NCI-H1092 treated with DMSO at 0.1 percent for 48 hours (cell line): ENCODE data around the gene SNX7.

ENCODE experiments used
- DNase-seq: peaks from one replicate; lab custom pipeline; 2025; lab: John Stamatoyannopoulos, UW

SNX7 gene

GRCh38 chr1:98698625-98699024, 37.1 kb downstream of the SNX7 start:
- DNase-seq, result no peak

GRCh38 chr1:98700228-98700627, 38.7 kb downstream of the SNX7 start:
- DNase-seq, result no peak

- DNase-seq, result no peak
Measured at GRCh38 chr1:98702976-98703375, 41.5 kb downstream of the SNX7 start.

DNA sequence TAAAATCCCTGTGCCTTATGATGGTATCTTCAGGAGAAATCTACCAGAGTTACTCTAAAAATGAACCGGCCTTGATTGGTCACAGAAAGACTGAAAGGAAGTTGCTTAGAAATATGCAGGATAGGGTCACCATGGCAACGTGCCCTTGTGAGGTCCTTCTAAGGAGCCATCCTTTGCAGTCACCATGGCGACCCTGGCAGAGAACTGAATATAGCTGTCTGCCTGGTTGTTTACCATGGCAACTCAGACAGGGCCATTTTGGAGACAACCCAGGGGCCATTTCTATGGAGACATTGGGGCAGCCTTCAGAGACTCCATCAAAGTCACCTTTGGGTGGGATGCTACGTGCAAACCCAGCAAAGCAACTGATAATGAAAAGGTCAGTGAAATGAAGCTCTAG, 43.0 kb downstream of the SNX7 start:
- DNase-seq, result no peak

DNA sequence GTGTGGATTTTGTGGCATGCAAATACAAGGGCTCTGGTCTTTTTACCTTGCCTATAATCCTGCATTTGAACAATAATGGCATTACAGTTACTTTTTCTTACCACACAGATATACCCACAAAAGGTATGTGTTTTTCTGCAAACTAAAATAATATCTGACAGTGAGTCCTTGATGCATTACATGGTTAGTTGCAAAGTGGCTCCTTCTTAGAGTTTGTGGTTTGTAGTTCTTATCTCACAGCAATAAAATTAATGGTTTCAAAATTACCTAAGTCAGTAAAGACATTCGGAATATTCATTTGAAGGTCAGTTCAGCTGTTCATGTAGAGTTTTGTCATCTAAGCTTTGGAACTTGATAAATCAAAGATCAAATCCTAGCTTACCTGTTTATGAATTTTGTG, 43.5 kb downstream of the SNX7 start:
- DNase-seq, result no peak

GRCh38 chr1:98705591-98705990, 44.1 kb downstream of the SNX7 start:
- no peak for DNase-seq

GRCh38 chr1:98706173-98706843, 44.8 kb downstream of the SNX7 start:
- DNase-seq, result no peak

DNA sequence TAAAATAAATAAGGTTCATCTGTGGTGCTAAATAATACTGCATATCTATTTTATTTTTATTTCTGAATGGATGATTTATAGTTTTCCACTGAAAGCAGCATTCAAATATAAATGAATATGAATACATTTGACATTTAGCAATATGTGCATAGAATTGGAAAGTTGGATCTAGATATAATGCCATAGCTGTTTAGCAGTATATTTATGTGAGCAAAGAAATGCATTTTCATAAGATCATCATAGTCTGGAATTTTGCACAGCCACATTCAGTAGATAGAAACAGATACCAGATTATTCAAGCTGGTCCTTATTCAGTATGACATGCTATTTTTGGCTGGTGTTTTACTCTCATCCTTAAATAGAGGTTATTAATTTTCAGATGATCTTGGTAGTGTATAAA, 46.0 kb downstream of the SNX7 start:
- no peak for DNase-seq

GRCh38 chr1:98709906-98710305, 48.4 kb downstream of the SNX7 start:
- no peak for DNase-seq

GRCh38 chr1:98723574-98723973, 62.1 kb downstream of the SNX7 start:
- no peak for DNase-seq

GRCh38 chr1:98732985-98733781, 71.7 kb downstream of the SNX7 start:
- DNase-seq, result no peak

GRCh38 chr1:98733782-98734112, 72.2 kb downstream of the SNX7 start:
- no peak for DNase-seq

DNA sequence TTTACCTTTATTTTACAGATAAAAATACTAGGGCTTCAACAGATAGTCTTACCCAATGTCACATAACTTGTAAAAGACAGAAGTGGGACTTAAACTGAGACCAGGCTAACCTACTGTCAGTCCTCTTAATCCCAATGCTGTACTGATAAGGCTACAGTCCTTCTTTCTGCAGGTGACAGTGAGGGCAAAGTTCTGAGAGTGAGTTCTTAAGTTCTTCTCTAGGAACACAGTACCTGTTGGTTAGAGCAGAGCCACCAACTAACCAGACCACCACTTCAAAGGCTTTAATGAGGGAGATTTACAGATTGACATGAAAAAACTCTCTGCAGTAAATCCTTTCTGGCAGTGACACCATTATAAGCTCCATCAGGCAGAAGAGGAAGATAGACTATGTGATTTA, 74.2 kb downstream of the SNX7 start:
- DNase-seq, result no peak

- DNase-seq, result no peak
Measured at GRCh38 chr1:98737835-98738234, 76.3 kb downstream of the SNX7 start.

- no peak for DNase-seq
Measured at GRCh38 chr1:98739762-98740161, 78.2 kb downstream of the SNX7 start.

DNA sequence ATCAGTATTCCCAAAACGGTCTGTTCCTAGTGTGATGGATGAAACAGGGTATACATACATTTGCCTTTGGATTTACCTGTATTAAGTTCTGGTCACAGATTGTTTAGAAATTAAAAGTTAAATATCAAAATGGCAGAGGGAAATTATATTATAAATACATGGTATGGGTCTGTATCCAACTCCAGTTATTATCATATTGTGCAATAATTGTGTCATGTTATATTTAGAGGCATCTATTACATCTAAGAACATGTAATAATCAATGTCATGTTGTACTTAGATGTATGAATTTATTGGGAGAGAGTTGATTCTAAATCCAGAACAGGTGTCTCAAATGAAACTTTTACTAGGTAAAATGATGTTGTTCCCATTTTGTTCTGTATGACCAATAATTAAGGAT, 79.6 kb downstream of the SNX7 start:
- no peak for DNase-seq

DNA sequence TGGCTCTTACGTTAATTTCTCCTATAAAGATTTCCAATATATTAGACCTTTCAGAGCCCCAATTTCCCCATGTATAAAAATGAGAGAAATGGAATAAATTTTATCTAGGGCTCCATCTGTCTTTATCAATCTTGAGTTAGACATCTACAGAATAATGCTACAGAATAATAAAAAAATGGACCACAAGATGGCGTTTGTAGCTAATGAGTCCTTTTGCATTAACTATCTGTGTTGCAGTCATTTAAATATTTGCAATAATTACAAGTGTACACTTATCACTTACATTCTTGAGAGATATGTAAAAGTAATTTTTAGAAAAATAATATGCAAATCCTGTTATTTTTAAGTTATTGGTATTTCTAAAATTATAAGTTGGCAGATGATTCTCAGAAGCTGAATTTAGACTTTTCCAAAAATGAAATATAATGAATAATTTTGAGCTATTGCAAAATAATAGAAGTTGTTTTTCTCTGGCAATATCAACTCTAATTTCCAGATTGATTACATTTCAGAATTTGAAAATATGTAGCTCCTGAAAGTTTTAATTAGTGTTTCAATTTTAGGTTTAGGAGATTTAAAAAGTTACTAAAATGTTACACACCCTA, 87.7 kb downstream of the SNX7 start:
- peak; percentile 8 for DNase-seq

GRCh38 chr1:98754176-98754575, 92.7 kb downstream of the SNX7 start:
- DNase-seq, result no peak

DNA sequence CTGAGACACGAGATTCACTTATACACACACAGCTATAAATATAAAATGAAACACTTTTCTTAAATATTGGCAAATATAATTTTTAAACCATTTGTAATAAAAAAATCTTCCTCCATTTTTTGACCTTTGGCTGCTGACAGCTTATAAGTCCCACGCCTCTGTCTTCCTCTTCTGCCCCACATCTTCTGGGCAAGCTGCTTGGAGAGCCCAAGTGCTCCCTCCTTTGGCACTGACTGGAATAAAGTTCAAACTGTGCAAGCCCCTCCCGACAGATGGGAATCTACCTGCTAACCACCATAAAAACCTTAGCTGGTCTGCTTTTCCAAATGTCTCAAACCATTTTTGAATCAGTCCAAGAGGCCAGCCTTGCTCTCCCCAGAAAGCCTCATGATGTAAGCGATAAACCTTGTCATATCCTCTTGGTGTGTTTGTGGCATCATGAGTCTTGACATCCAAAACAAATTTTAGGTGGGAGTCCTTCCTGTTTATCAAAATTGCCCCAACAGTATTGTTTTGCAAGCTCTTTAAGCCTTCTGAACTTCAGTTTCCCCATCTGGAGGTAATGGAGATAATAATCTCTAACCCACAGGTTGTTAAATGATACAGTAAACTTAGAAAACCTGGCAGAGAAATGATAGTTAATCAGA, 99.8 kb downstream of the SNX7 start:
- no peak for DNase-seq

GRCh38 chr1:98763488-98764150, 102.1 kb downstream of the SNX7 start:
- DNase-seq, result no peak

- DNase-seq, result no peak
Measured at GRCh38 chr1:98764485-98764884, 103.0 kb downstream of the SNX7 start.

GRCh38 chr1:98766255-98766654, 104.7 kb downstream of the SNX7 start:
- DNase-seq, result no peak
